H9 (cell line): ENCODE measurements around the gene FBXL22. TPM values are rescaled to one million over a fixed set of nuclear protein-coding genes. Genes with fewer than 3 reads are reported as not detected.

Experiments
- DNase-seq: peaks from one replicate; pipeline ENCODE4 v3.0.0-alpha.2; 2017
- H2AFZ ChIP-seq: one replicate; pipeline ENCODE4 v1.6.1; 2013; ENCODE audit warnings: mild to moderate bottlenecking, low read length, control low read depth, moderate library complexity
- H2AK5ac ChIP-seq: 2 replicates; pipeline ENCODE4 v1.6.1; 2013; ENCODE audit warnings: low read length, control low read depth, mixed read lengths; ENCODE audit not compliant: insufficient read length
- H2BK120ac ChIP-seq: one replicate; pipeline ENCODE4 v1.6.1; 2013; ENCODE audit warnings: low read depth, mild to moderate bottlenecking, low read length, control low read depth, inconsistent platforms; ENCODE audit not compliant: poor library complexity, severe bottlenecking
- H2BK12ac ChIP-seq: 2 replicates; pipeline ENCODE4 v1.6.1; 2013; ENCODE audit warnings: low read length, control low read depth, mixed read lengths, low read depth; ENCODE audit not compliant: insufficient read length
- H2BK15ac ChIP-seq: 2 replicates; pipeline ENCODE4 v1.6.1; 2013; ENCODE audit warnings: low read depth, low read length, control low read depth
- H2BK20ac ChIP-seq: one replicate; pipeline ENCODE4 v1.6.1; 2013; ENCODE audit warnings: low read depth, mild to moderate bottlenecking, low read length, control low read depth, inconsistent platforms; ENCODE audit not compliant: poor library complexity, severe bottlenecking
- H2BK5ac ChIP-seq: 2 replicates; pipeline ENCODE4 v1.6.1; 2013; ENCODE audit warnings: low read length, control low read depth, mixed read lengths; ENCODE audit not compliant: insufficient read length
- H3K14ac ChIP-seq: 2 replicates; pipeline ENCODE4 v1.6.1; 2013; ENCODE audit warnings: low read length, control low read depth; ENCODE audit not compliant: insufficient read depth
- H3K18ac ChIP-seq: 2 replicates; pipeline ENCODE4 v1.6.1; 2013; ENCODE audit warnings: low read depth, mild to moderate bottlenecking, mixed read lengths, low read length, control low read depth; ENCODE audit not compliant: insufficient read length
- H3K23ac ChIP-seq: 2 replicates; pipeline ENCODE4 v1.6.1; 2013; ENCODE audit warnings: low read length, control low read depth, mixed read lengths, low read depth; ENCODE audit not compliant: insufficient read length
- H3K23me2 ChIP-seq: 2 replicates; pipeline ENCODE4 v1.6.1; 2013; ENCODE audit warnings: low read depth, mild to moderate bottlenecking, mixed read lengths, low read length, control low read depth; ENCODE audit not compliant: insufficient read length, poor library complexity, severe bottlenecking
- H3K27ac ChIP-seq: 2 replicates; pipeline ENCODE4 v1.5.1; 2013; ENCODE audit warnings: low read length, control low read depth, mixed read lengths, low read depth; ENCODE audit not compliant: insufficient read length
- H3K27me3 ChIP-seq: 2 replicates; pipeline ENCODE4 v1.6.1; 2013; ENCODE audit warnings: low read length, control low read depth, inconsistent platforms; ENCODE audit not compliant: insufficient read depth
- H3K4ac ChIP-seq: 2 replicates; pipeline ENCODE4 v1.6.1; 2013; ENCODE audit warnings: low read depth, mild to moderate bottlenecking, control low read depth, inconsistent platforms, low read length, moderate library complexity
- H3K4me1 ChIP-seq: 2 replicates; pipeline ENCODE4 v1.6.1; 2013; ENCODE audit warnings: low read length, control low read depth, inconsistent platforms; ENCODE audit not compliant: insufficient read depth
- H3K4me2 ChIP-seq: 2 replicates; pipeline ENCODE4 v1.6.1; 2013; ENCODE audit warnings: low read length, control low read depth, mixed read lengths; ENCODE audit not compliant: insufficient read length, insufficient read depth
- H3K56ac ChIP-seq: 2 replicates; pipeline ENCODE4 v1.6.1; 2013; ENCODE audit warnings: low read depth, mild to moderate bottlenecking, mixed read lengths, low read length, control low read depth; ENCODE audit not compliant: insufficient read length
- H3K79me1 ChIP-seq: 2 replicates; pipeline ENCODE4 v1.6.1; 2013; ENCODE audit warnings: low read depth, mild to moderate bottlenecking, moderate library complexity, low read length, control low read depth, inconsistent platforms; ENCODE audit not compliant: insufficient read depth, poor library complexity, severe bottlenecking
- H3K79me2 ChIP-seq: 2 replicates; pipeline ENCODE4 v1.6.1; 2013; ENCODE audit warnings: low read length, control low read depth, inconsistent platforms; ENCODE audit not compliant: insufficient read depth
- H3K9ac ChIP-seq: 2 replicates; pipeline ENCODE4 v1.6.1; 2013; ENCODE audit warnings: low read length, control low read depth, mixed read lengths; ENCODE audit not compliant: insufficient read length; ENCODE audit errors: extremely low read depth
- H3K9me3 ChIP-seq: one replicate; pipeline ENCODE4 v1.6.1; 2013; ENCODE audit warnings: low read depth, low read length, inconsistent platforms; ENCODE audit not compliant: control insufficient read depth
- H3T11ph ChIP-seq: one replicate; pipeline ENCODE4 v1.6.1; 2013; ENCODE audit warnings: mild to moderate bottlenecking, low read length, control low read depth, inconsistent platforms
- H4K20me1 ChIP-seq: one replicate; pipeline ENCODE4 v1.6.1; 2013; ENCODE audit not compliant: control insufficient read depth, insufficient read length, insufficient read depth
- H4K5ac ChIP-seq: 2 replicates; pipeline ENCODE4 v1.6.1; 2013; ENCODE audit warnings: low read depth, mild to moderate bottlenecking, mixed read lengths, low read length, control low read depth; ENCODE audit not compliant: insufficient read length
- H4K8ac ChIP-seq: replicated peaks from 2 replicates; pipeline ENCODE4 v1.6.1; 2013; ENCODE audit warnings: low read length, control low read depth, mixed read lengths, low read depth; ENCODE audit not compliant: insufficient read length
- H4K91ac ChIP-seq: 2 replicates; pipeline ENCODE4 v1.6.1; 2013; ENCODE audit warnings: low read depth, mild to moderate bottlenecking, moderate library complexity, mixed read lengths, low read length, control low read depth; ENCODE audit not compliant: insufficient read length
- H3K27ac Mint-ChIP-seq, 3 experiments: 2 replicates in 2 of 3; 3 replicates in 1 of 3; pipeline ENCODE4 v1.8.0; 2020 to 2021; ENCODE audit warnings: mixed read lengths in 3 of 3, mild to moderate bottlenecking in 1 of 3, moderate library complexity in 1 of 3
- H3K27me3 Mint-ChIP-seq: 2 replicates; pipeline ENCODE4 v1.8.0; 2021; ENCODE audit warnings: low read depth, mild to moderate bottlenecking, moderate library complexity, mixed read lengths
- H3K36me3 Mint-ChIP-seq, 3 experiments: 2 replicates in 2 of 3; 3 replicates in 1 of 3; pipeline ENCODE4 v1.8.0; 2020 to 2021; ENCODE audit warnings: low read depth in 3 of 3, mixed read lengths in 3 of 3; ENCODE audit not compliant: insufficient read depth in 1 of 3
- H3K4me1 Mint-ChIP-seq, 2 experiments: 2 replicates each; pipeline ENCODE4 v1.8.0; 2020; ENCODE audit warnings: mixed read lengths in 2 of 2
- H3K4me3 Mint-ChIP-seq, 2 experiments: 2 replicates in 1 of 2; 3 replicates in 1 of 2; pipeline ENCODE4 v1.8.0; 2020 to 2021; ENCODE audit warnings: mild to moderate bottlenecking in 2 of 2, mixed read lengths in 2 of 2, moderate library complexity in 1 of 2
- H3K9me3 Mint-ChIP-seq, 2 experiments: 2 replicates in 1 of 2; 3 replicates in 1 of 2; pipeline ENCODE4 v1.8.0; 2020; ENCODE audit warnings: mild to moderate bottlenecking in 2 of 2, mixed read lengths in 2 of 2, moderate library complexity in 1 of 2
- WGBS: extraction: QIAGEN DNeasy Blood & Tissue Kit; methylation state at CpG from one replicate; pipeline ENCODE4 v1.1.7; 2013; ENCODE audit warnings: missing lambda C conversion rate, low lambda C conversion rate, mixed read lengths; ENCODE audit not compliant: insufficient read length; ENCODE audit errors: extremely low coverage; 5-methylcytosine and 5-hydroxymethylcytosine counted together
- total RNA-seq: library from RNA; stranded (reverse); gene quantifications from 2 replicates; pipeline ENCODE4 v1.2.1, GENCODE V29; 2021
- TF ChIP-seq, protein P1 (sequence below): fragments of 200-600 bp; sonication (generic); conservative IDR thresholded peaks from 3 replicates; pipeline ENCODE4 v1.8.0; 2021; ENCODE audit warnings: antibody characterized with exemption, mild to moderate bottlenecking

The FBXL22 gene
- total RNA-seq, 1 experiment from 2014 or later: 0.52 TPM

DNA sequence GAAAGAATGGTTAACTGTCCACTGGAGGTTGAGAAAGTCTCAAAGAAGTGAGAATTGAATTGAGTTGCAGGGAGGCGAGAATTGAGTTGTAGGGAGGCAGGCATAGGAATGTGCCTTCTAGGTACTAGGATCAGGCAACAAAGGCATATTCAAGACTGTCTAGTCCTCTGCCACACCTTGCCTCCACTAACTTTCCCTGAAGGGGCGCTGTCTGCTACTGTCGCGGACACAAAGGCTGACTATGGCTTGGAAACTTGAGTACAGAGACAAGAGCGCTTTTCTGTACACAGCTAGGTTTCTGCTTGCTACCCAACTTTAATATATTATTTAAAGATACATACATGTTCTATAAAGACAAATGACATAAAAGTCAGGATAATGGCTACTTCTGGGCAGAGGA, 10.4 kb upstream of the FBXL22 start:
- H3K9me3 Mint-ChIP-seq: no peaks in the 10 kb centered on the region
- H4K8ac ChIP-seq: no peak overlapping the region
- no peaks in the 10 kb centered on the region for H4K20me1 ChIP-seq
- H3T11ph ChIP-seq: no peak overlapping the region
- H3K4me1 ChIP-seq: no peaks in the 10 kb centered on the region
- H3K4me2 ChIP-seq: no peak overlapping the region
- peak; percentile 54 for DNase-seq
- H3K27me3 Mint-ChIP-seq: no peaks in the 10 kb centered on the region
- peaks cover 23 to 26% (median 24%) of the 10 kb centered on the region in 3 experiments for H3K36me3 Mint-ChIP-seq
- H3K9ac ChIP-seq: no peak overlapping the region
- H4K91ac ChIP-seq: no peak overlapping the region
- no peak overlapping the region for H4K5ac ChIP-seq
- no peak overlapping the region for H2BK120ac ChIP-seq
- no peak overlapping the region for H3K4me3 Mint-ChIP-seq
- no peak overlapping the region for H3K4ac ChIP-seq
- no peak overlapping the region for H2BK15ac ChIP-seq
- H3K27me3 ChIP-seq: no peaks in the 10 kb centered on the region
- no peak overlapping the region for H3K56ac ChIP-seq
- no peaks in the 10 kb centered on the region for H3K79me1 ChIP-seq
- H2BK12ac ChIP-seq: no peak overlapping the region
- no peak overlapping the region for H2AK5ac ChIP-seq
- no peak overlapping the region for H2BK5ac ChIP-seq
- no peak overlapping the region for H2BK20ac ChIP-seq
- no peak overlapping the region for H3K14ac ChIP-seq
- no peak overlapping the region for H3K27ac ChIP-seq
- peaks cover 6% of the 10 kb centered on the region in 2 experiments for H3K4me1 Mint-ChIP-seq
- H2AFZ ChIP-seq: no peak overlapping the region
- H3K23me2 ChIP-seq: no peaks in the 10 kb centered on the region
- no peak overlapping the region for H3K27ac Mint-ChIP-seq
- no peaks in the 10 kb centered on the region for H3K79me2 ChIP-seq
- H3K18ac ChIP-seq: no peak overlapping the region
- TF ChIP-seq, protein P1, sequence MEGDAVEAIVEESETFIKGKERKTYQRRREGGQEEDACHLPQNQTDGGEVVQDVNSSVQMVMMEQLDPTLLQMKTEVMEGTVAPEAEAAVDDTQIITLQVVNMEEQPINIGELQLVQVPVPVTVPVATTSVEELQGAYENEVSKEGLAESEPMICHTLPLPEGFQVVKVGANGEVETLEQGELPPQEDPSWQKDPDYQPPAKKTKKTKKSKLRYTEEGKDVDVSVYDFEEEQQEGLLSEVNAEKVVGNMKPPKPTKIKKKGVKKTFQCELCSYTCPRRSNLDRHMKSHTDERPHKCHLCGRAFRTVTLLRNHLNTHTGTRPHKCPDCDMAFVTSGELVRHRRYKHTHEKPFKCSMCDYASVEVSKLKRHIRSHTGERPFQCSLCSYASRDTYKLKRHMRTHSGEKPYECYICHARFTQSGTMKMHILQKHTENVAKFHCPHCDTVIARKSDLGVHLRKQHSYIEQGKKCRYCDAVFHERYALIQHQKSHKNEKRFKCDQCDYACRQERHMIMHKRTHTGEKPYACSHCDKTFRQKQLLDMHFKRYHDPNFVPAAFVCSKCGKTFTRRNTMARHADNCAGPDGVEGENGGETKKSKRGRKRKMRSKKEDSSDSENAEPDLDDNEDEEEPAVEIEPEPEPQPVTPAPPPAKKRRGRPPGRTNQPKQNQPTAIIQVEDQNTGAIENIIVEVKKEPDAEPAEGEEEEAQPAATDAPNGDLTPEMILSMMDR: peak; percentile 61
- H3K23ac ChIP-seq: no peak overlapping the region
- WGBS: no CpG with 5 or more reads among the region's 5 CpGs
- H3K9me3 ChIP-seq: no peaks in the 10 kb centered on the region
